Eye (tissue), 1 donor: ENCODE data around the gene TIPIN.
"Not testable (repeated sequence)": the region's sequence is repeated elsewhere in the genome, so short reads cannot be mapped to it uniquely, and the experiment has no call there.

ENCODE experiments used
- DNase-seq: peaks from one replicate; pipeline ENCODE4 v3.0.0-alpha.2; 2015

TIPIN gene, protein sequence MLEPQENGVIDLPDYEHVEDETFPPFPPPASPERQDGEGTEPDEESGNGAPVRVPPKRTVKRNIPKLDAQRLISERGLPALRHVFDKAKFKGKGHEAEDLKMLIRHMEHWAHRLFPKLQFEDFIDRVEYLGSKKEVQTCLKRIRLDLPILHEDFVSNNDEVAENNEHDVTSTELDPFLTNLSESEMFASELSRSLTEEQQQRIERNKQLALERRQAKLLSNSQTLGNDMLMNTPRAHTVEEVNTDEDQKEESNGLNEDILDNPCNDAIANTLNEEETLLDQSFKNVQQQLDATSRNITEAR

DNA sequence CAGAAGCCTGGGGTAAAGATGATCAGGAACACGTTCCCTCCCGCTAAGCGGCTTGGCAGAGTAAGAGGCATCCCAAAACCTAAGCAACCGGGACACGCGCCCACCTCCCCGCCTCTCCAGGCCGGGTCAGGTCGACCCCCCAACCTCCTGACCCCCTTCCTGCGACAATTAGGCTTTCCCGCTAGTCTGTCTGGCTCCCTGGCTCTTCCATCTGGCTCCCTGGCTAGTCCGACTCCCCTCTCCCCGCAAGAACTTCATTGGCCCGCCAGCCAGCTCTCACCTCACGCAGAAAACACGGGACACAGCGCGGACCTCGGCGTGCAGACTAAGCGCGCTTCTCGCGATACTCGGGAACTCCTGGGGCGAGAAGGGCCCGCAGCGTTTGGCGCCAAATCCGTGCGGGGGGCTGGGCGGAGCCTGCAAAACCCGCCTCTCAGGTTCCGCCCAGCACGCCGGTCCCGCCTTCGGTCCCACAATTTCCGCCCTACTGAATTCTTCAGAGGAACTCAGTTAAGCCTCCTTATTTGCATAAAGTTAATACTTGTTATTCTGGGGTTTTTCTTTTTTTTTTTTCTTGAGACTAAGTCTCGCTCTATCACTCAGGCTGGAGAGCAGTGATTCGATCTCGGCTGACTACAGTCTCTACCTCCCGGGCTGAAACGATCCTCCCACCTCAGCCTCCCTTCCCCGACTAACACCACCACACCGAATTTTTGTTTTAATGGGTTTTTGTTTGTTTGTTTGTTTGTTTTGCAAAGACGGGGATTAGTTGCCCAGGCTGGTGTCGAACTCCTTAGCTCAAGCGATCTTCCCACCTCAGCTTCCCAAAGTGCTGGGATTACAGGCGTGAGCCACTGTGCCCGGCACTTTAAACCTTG is at the start of gene TIPIN:
TSS of gene TIPIN (minus strand) at position 327 of the 878 bp plus-strand sequence. CDS start 3,738 bp downstream, outside the sequence.
- DNase-seq, result peak; percentile 98

DNA sequence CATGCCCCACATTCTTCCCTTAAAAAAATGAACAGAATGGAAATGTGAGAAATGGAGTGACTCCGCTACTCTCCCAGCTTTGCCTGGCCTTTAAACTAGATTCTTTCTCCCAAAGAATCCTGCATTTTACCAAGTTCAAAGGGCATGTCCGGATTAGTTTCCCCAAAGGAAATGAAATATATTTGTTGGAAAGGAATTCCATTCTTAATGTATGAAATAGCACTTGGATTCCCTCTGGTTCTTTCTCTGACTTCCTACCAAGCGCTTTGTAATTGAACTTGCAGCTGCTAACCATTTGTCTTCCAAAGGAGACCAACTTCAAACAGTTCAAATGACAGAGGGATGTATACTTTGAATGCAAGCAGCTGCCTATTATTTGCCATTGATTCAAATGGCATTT is 49.1 kb upstream of the TIPIN start:
- DNase-seq, result peak; percentile 53

DNA sequence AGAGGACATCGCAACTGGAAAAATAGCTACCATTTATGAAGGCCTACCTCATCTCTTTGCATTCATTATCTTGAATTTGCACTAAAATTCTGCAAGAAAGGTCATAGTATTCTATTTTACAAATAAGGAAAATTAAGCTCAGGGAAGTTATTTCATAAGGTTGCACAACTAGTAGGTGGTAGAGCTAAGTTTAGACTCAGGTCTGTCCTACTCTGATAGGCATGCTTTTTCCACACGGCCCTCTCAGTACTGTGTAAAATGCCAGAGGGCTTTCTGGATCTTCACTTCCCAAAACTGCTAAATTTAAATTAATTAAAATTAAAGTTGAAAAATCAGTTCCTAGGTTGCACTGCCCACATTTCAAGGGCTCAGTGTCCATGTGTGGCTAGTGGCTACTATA is 48.5 kb upstream of the TIPIN start:
- DNase-seq, result no peak

DNA sequence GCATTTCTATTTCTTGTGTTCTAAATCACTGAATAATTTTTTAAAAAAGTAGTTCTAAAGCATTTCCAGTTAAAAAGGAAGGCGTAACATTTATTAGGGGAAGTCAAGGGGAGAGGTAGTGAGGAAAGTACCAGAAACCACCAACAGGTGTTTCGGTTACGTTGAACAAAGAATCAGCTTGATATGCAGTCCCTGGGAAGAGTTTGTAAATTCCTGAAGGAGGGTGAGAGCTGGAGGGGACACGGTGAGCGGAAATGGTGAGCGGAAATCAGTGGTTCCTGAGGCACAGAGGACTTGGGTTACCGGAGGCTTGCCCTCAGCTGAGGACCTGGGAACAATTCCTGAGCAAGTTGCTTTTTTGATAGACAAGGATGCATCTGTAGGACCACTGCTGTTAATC is 48.0 kb upstream of the TIPIN start:
- no peak for DNase-seq

DNA sequence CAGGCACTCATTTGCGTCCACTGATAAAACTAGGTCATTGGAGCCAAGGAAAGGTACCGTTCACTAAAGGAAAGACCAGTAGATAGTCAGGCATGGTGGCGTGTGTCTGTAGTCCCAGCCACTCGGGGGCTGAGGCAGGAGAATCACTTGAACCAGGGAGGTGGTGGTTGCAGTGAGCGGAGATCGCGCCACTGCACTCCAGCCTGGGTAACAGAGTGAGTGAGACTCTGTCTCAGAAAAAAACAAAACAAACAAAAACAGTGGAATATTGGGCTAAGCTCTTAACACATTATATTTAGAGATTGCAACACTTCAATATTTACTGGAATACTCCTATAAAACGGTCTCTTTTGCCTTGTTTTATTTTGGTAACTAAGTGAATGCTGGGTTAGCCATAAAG is 47.6 kb upstream of the TIPIN start:
- no peak for DNase-seq

DNA sequence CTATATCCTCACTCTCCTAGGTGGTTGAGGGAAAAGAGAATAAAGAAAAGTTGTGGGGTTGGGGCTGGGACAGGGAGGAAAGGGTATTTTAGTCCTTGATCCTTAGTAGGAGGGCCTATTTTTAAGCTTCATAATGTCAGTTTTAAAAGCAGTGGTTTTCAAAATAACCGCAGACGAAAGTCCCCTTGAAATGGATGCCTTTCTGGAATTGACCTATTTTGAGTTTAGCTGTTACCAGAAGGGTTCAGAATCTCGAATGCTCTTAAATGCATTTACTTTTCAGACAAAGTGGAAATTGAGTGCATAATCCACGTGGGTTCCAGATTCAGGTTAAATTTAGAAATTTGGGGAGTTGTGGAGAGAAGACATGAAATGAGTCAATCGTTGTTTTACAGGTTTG is 46.8 kb upstream of the TIPIN start:
- DNase-seq, result no peak

DNA sequence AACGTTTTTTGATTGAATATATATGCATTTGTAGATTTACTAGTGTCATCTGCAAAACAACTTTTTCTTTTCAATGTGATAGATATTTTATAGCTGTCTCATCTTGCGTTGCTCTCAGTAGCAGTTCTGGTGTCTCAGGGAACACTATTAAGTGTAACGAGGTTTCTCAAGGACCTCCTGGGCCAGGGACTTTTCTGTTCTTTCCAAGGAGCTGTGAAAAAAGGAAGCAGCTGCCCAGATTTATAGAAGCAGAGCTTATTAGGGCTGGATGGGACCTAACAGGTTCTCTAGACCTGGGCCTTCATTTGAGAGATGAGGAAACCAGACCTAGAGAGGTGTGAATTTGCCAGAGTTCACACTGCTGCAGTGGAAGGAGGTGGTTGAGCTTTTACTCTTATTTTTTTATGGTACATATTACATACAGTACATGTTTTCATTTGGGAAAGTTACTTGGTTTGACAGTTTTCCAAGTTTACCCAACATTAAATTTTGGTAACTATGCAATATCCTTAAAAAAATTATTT is 46.3 kb upstream of the TIPIN start:
- DNase-seq, result no peak

DNA sequence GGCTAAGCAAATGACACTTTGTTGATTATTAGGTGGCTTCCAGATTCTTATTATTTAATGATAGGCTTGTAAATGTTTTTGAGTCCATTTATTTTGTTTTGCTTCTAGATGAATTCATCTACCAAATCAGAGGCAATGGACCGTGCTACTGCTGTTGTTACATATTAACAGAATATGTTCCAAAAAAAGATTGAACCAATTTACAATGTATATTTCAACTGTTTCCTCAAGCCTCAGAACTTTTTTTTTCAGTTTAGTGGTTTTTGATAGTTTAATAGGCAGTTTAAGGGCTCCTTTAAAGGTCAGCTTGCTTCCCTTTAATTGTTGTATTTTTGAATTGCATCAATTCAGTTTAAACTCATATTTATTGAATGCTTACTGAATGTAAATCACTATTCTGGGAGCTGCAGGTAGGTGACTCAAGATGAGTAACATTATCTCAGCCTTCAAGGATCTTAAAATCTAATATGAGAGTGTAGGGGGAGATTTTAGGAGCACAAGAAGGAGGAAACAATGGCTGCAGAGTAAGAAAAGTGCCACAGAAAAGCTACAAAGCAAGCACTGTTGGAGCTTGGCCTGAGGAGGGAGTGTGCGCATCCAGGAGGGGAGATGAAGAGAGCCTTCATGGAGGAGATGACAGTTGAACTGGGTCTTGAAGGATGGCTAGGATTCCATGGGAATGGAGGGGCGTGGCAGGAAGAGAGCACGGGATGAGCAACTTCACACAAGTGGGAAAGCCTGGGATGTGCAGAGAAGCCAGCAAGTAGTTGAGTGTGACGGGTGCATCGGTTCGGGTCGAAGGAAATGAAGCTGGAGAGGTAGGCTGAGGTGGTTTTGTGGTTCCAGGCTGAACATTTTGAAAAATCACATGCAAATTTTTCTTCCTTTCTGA is 44.9 kb upstream of the TIPIN start:
- no peak for DNase-seq

DNA sequence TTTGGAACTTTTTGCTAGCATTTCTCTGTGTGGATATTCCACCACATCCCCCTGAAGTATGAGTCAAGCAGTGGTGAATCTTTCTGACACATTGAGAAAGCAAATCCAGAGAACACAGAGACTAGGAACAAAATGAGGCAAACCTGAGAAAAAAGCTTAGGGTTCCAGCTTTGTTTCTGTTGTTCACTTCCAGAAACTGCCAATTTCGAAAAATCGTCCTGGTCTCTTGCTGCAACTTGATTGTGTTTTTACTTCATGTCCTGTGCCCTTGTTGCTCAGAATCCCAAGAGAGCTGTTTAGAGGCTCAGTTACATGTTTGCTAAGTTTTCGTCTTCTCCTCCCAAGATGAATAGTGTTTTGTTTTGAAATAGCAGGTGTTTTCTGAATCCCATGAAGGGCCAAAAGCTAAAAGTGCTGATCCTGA is 43.9 kb upstream of the TIPIN start:
- DNase-seq, result no peak

DNA sequence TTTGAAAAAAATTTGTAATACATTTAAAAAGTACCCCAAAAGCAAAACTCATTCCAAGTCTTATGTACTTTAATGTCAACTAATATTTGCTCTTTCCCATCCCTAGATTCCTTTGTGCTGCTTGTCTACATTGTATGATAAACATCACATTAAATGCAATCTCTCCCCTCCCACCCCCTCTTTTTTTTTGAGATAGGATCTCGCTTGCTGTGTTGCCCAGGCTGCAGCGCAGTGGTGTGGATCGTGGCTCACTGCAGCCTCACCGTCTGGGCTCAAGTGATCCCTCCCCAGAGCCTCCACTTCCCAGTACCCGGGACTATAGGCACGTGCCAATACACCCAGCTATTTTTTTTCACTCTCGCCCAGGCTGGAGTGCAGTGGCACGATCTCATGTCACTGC is 42.8 kb upstream of the TIPIN start:
- DNase-seq, result no peak

DNA sequence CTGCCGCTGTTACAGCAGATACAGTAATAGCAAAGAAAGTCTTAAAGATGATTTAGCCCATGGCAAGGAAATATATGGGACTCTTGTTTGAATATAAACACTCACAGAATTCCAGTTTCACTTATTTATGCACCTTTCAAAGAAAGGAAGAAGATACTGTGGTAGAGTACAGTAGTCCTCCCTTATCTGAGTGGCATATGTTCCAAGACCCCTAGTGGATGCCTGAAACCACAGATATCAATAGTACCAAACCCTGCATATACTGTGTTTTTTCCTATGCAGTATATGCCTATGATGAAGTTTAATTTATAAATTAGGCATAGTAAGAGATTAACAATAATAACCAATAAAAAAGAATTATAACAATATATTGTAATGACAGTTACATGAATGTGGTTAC is 38.4 kb upstream of the TIPIN start:
- no peak for DNase-seq

DNA sequence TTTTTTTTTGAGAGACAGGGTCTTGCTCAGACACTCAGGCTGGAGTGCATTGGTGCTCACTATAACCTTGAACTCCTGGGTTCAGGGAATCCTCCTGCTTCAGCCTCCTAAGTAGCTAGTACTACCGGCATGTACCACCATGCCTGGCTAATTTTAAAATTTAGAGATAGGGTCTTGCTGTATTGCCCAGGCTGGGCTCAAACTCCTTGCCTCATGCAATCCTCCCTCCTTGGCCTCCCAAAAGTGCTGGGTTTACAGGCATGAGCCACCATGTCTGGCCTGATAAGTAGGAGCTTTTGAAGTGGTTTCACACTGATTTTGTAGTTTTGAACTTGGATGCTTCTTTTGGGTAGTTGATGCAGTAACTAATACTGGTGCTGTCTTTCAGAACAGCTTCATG is 38.0 kb upstream of the TIPIN start:
- no peak for DNase-seq

DNA sequence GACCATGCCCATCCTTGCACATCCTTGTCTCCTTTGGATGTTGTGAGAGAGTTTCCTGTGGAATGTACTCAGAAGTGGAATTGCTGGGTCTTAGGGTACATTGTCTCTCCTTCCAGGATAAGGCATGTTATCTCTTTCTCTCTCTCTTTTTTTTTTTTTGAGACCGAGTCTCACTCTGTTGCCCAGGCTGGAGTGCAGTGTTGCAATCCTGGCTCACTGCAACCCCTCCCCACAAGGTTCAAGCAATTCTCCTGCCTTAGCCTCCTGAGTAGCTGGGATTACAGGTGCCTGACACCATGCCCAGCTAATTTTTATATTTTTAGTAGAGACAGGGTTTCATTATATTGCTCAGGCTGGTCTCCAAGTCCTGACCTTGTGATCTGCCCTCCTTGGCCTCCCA is 36.6 kb upstream of the TIPIN start:
- not testable (repeated sequence) for DNase-seq

DNA sequence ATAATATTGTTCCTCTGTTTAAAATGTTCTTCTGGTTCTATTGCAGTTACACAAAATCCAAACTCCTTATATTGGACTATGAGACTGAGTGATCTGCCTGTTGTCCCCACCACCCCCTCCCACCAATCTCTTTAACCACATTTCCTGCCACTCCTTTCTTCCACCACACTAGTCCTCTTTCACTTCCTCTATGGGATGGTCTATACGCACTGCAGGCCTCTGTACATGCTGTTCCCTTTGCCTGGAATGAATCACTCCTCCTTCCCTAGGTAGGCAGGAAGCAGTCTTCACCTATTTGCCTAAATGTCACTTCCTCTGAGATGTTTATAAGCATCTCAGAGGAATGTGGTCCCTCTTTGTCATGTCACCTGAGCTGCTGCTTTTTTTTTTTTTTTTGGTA is 34.2 kb upstream of the TIPIN start:
- no peak for DNase-seq

DNA sequence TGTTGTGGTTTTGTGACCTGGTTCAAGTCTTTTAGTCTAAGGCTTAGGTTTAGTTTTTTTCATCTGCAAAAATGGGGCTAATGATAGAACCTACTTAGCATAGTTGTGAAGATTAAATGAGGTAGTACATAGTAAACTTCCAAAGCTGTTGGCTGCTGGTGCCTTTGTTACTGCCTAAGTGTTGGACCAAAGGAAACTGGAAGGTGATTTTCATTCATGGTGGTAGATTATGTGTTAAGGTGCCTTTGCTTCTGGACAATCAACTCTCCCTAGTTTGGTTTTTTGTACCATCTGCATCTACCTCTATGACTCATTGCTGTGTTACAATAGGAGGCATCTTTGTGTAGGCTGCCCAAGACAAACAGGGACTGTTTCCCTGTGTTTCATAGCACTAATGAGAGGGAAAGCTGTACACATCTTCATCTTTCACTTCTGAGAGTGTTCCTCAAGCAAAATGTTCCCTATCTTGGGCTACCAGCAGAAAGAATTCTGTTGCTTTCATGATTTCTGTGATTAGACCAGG is 33.4 kb upstream of the TIPIN start:
- DNase-seq, result no peak

DNA sequence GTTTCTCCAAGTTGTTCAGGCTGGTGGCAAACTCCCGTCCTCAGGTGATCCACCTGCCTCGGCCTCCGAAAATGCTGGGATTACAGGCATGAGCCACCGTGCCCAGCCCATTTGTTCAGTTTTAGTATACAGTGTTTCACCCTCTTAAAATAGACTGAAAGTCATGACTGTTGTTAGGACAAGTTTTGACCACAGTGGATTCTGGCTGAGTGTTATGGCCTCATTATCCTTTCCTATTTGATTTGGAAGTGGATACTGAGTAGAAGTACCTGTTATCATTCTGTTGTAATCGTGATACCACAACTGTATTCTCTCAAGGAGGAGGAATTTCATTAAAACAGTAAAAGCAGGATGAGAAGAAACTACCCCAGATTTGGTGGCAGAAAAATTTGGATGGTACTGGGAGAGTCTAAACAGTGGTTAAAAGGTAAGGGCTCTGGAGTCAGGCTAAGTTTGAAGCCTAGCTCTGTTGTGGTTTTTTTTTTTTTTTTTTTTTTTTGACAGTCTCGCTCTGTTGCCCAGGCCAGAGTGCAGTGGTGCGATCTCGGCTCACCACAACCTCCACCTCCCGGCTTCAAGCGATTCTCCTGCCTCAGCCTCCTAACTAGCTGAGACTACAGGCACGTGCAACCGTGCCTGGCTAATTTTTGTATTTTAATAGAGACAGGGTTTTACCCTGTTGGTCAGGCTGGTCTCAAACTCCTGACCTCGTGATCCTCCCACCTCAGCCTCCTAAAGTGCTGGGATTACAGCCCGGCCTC is 32.8 kb upstream of the TIPIN start:
- DNase-seq, result no peak

DNA sequence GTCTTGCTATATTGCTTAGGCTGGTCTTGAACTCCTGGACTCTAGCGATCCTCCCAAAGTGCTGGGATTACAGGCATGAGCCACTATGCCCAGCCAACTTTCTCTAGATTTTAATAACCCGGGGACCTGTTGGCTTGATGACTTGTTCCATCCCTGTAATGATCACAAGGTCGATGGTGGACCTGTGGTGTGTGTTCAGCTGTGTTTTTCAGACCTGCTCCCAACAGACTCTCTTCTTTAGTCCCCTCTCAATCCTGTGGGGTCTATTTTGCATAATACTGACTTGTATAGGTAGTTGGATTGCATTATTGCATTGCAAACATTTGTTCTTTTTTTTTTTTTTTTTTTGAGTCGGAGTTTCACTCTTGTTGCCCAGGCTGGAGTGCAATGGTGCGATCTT is 32.1 kb upstream of the TIPIN start:
- DNase-seq, result no peak

DNA sequence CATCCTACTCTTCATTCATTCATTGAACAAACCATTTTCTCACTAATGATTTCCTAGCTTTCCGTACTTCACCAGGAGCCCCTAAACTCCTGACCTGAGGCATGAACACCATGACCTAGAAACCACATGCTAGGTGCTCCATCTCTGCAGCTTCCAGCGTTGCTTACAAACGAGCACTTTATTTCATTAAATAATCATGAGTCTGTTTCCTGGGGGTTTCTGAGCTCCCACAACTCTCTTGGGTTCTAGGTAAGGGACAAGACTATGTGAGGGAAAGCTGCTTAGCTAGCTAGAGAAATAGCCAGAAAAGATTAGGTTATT is 31.5 kb upstream of the TIPIN start:
- no peak for DNase-seq

DNA sequence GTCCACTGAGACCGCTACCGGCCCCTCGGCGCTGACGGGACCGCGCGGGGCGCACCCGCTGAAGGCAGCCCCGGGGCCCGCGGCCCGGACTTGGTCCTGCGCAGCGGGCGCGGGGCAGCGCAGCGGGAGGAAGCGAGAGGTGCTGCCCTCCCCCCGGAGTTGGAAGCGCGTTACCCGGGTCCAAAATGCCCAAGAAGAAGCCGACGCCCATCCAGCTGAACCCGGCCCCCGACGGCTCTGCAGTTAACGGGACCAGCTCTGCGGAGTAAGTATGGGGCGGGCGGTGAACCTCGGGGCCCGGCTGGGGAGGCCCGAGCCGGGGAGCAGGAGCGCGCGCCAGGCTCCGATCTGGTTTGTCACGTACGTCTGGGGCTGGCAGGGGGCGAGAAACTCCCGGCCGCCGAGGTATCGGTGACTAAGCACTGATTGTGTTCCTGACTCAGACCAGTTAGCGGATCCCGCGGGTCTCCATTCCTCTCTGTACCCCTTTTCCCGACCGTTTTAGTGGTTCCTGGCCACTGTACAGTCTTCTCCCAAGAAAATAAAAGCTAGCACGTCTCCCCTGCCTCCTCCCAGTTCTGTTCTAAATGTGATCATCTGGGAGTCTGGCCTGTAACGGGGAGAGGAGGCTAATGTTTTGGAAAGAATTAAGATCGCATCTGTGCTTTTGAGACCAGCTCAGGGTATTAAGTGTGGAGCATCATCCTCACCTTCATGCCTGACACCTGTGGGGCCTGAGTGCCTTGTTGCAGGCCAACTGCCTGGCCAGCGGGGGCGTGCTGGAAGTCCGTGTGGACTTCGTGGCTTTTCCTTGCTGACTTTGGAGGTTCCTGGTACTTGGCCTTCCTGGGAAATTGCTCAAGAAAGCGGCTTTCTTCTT is 30.9 kb upstream of the TIPIN start:
- peak; percentile 85 for DNase-seq

DNA sequence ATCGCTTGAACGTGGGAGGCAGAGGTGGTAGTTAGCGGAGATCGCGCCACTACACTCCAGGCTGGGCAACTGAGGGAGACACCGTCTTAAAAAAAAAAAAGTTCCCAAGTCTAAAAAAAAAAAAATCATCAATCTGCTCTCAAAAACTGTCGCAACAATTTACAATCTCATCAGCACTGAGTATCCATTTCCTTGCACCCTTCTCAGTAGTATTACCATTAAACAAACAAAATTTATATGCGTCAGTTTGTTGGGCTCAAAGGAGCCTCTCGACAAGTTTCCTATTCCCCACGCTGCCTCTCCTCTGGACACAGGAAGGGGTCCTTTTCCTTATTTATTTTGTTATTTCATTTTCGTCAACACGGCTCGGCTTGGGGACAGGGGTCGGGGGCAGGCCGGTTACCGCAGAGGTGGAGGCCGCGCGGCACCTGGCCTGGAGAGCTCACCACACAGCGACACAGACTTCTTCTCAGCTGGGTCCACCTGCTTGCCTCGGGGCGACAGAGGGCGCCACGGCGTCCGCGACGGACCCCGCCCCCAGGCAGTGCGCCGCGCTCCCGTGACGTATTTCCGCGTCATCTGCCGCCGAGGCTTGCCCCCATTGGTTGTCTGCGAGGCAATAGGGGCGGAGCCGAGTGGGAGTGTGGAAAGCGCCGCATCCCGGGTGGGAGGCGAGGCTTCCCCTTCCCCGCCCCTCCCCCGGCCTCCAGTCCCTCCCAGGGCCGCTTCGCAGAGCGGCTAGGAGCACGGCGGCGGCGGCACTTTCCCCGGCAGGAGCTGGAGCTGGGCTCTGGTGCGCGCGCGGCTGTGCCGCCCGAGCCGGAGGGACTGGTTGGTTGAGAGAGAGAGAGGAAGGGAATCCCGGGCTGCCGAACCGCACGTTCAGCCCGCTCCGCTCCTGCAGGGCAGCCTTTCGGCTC is 30.0 kb upstream of the TIPIN start, which contains the start of gene MAP2K1:
TSS of gene MAP2K1 (plus strand) at position 709 of the 920 bp plus-strand sequence. CDS start 436 bp downstream, outside the sequence.
- peak; percentile 99 for DNase-seq
